CD4-positive, alpha-beta T cell treated with Interleukin-10 for 1 hour (primary cell): ENCODE results near the gene BTBD8.

Source experiments
- DNase-seq: peaks from one replicate; pipeline ENCODE4 v3.0.0-alpha.2; 2020

The BTBD8 gene

DNA sequence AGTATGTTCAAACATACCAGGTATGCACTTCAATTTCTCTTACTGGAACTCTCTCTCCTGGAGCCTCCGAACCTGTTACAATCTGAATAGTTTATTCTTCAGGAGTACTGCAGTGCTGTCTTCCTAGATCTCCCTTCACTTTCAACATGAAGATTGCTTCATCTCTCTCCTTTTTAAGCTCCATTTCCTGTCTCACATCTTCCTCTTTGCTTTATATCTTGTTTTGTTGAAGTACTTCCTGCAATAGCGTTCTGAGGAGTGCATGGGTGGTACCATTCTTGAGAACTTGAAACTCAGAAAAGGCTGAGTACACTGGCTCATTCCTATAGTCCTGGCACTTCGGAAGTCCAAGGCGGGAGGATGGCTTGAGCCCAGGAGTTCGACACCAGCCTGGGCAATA lies 121.8 kb downstream of the BTBD8 start:
- peak; percentile 4 for DNase-seq

- DNase-seq, result no peak
These were observed 123.0 kb downstream of the BTBD8 start for GRCh38 chr1:92203105-92203504.

- no peak for DNase-seq
These were observed 130.6 kb downstream of the BTBD8 start for GRCh38 chr1:92210701-92211100.

DNA sequence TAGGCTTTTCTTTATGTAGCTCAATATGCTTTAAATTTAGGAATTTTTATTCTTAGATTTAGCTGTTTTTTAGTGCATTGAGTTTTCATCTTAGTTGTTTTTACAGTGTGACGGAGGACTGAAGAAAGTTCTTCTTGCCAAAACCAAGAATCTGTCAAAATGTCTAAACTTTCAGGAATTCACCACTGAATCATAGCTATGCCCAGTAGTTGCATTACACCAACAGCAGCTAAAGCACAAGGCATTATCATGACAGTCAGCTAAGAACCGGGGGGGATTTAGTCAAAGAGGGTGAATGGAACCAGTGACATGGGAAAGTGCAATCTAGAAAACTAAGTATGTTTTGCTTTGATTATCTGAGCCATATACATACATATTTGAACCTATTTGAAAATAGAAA lies 131.0 kb downstream of the BTBD8 start:
- no peak for DNase-seq

DNA sequence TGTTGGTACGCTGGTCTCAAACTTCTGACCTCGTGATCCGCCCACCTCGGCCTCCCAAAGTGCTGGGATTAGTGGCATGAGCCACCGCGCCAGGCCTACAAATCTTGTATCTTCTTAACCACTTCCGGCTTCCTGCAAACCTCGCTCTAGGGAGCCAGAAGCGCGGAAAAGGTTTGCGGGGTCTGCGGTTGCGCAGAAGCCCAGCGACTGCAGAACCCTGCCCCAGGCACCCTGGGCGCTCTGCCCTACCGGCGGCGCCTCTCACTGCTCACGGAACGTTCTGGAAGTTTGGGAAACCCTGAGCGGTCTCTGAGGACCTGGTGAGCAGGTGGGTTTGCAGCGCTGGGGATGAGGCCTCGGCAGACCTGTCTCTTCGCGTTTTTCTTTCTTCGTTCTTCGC lies 137.6 kb downstream of the BTBD8 start, which contains the start of gene C1orf146:
TSS of gene C1orf146 (plus strand) at position 195 of the 400 bp plus-strand sequence. CDS start 13,506 bp downstream, outside the sequence.
- DNase-seq, result no peak

GRCh38 chr1:92218559-92218958 lies 138.4 kb downstream of the BTBD8 start:
- no peak for DNase-seq

- no peak for DNase-seq
These were observed 138.9 kb downstream of the BTBD8 start for GRCh38 chr1:92219028-92219427.

- DNase-seq, result no peak
These were observed 148.3 kb downstream of the BTBD8 start for GRCh38 chr1:92228401-92228800.

GRCh38 chr1:92230736-92231135 lies 150.6 kb downstream of the BTBD8 start:
- DNase-seq, result no peak
